Skeletal muscle tissue (tissue), 4 donors: Measurements from ENCODE around the gene PNPLA7. TPM values are rescaled to one million over a fixed set of nuclear protein-coding genes. Genes with fewer than 3 reads are reported as not detected.

ENCODE experiments used
- H3K27ac ChIP-seq: one replicate; pipeline ENCODE4 v1.7.0; 2013; ENCODE audit warnings: mild to moderate bottlenecking, low read depth, low read length, inconsistent platforms
- H3K27me3 ChIP-seq, 3 donors: one replicate each; pipeline ENCODE4 v1.7.0; 2013; ENCODE audit warnings: low read length in 3 of 3; ENCODE audit not compliant: control insufficient read depth in 3 of 3, insufficient read depth in 3 of 3
- H3K36me3 ChIP-seq, 3 donors: one replicate each; pipeline ENCODE4 v1.7.0; 2013; ENCODE audit warnings: low read length in 3 of 3; ENCODE audit not compliant: control insufficient read depth in 3 of 3, insufficient read depth in 3 of 3
- H3K4me1 ChIP-seq, 3 donors: one replicate each; pipeline ENCODE4 v1.7.0; 2013; ENCODE audit warnings: low read length in 3 of 3, mild to moderate bottlenecking in 3 of 3; ENCODE audit not compliant: control insufficient read depth in 3 of 3, insufficient read depth in 3 of 3
- H3K4me3 ChIP-seq, 3 donors: one replicate each; pipeline ENCODE4 v1.7.0; 2013; ENCODE audit warnings: low read length in 3 of 3
- H3K9ac ChIP-seq, 3 donors: one replicate each; pipeline ENCODE4 v1.7.0; 2013; ENCODE audit warnings: low read length in 3 of 3, mild to moderate bottlenecking in 3 of 3, moderate library complexity in 2 of 3, low read depth in 1 of 3
- H3K9me3 ChIP-seq, 3 donors: one replicate each; pipeline ENCODE4 v1.7.0; 2013; ENCODE audit warnings: low read length in 3 of 3; ENCODE audit not compliant: control insufficient read depth in 3 of 3
- total RNA-seq: library from RNA; depleted of rRNA; stranded (reverse); fragments of >200 nt; gene quantifications from one replicate; pipeline ENCODE4 v1.2.3, GENCODE V29; 2014
- donor health status: Osteomylitis.

Gene PNPLA7
- total RNA-seq, 1 donor from 2014 or later, result 1.0 TPM

DNA sequence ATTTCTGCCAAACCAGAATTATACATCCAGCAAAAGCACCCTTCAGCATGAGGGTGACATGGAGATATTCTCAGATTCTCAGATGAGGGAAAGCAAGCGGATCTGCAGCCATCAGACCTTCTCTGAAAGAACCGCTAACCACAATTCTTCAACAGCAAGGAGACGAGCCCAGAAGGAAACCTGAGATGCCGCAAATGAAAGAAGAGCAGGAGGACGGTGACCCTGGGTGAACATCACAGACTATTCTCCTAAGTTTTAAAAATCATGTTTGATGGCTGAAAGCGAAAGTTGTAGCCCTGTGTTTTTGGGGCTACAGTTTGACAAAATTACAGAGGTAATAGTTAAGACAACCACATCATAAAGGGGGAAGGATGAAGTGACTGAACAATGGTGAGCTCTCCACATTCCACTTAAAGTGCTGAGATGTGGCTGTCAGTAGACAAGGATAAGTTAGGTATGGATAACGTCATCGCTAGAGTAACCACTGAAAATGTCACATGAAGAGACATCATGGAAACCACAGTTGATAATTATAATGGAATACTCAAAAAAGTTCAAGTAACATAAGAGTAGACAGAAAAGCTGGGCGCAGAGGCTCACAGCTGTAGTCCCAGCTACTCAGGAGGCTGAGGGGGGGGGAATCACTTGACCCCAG lies 59.5 kb downstream of the PNPLA7 start:
- Histone ChIP-seq H3K4me3 (no peak overlapping the region), H3K36me3 (peaks cover 6 to 38% (median 12%) of the 10 kb centered on the region in 3 donors), H3K4me1 (peaks cover 0 to 13% (median 6%) of the 10 kb centered on the region in 3 donors), H3K27ac (no peak overlapping the region), H3K9me3 (no peaks in the 10 kb centered on the region), H3K27me3 (no peaks in the 10 kb centered on the region), H3K9ac (no peak overlapping the region)

DNA sequence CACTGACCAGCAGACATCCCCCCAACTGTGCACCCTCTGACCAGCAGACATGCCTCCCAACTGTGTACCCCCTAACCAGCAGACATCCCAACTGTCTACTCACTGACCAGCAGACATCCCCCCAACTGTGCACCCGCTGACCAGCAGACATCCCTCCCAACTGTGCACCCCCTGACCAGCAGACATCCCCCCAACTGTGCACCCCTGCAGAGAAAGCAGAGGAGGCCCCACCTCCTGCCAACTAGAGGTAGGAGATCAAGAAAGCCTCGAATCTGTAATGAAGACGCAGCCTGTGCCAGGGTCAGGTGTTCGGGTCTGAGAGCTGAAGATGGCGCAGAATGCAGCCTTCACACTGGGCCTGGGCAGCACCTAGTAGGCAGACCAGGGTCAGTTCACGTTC lies 61.3 kb downstream of the PNPLA7 start:
- Histone ChIP-seq H3K4me3 (no peak overlapping the region), H3K9ac (peak overlapping the region in 1 of 3 donors; percentile 5), H3K36me3 (peaks cover 6 to 38% (median 12%) of the 10 kb centered on the region in 3 donors), H3K4me1 (peaks cover 0 to under 1% (median 0%) of the 10 kb centered on the region in 3 donors), H3K27me3 (no peaks in the 10 kb centered on the region), H3K27ac (no peak overlapping the region), H3K9me3 (no peaks in the 10 kb centered on the region)

DNA sequence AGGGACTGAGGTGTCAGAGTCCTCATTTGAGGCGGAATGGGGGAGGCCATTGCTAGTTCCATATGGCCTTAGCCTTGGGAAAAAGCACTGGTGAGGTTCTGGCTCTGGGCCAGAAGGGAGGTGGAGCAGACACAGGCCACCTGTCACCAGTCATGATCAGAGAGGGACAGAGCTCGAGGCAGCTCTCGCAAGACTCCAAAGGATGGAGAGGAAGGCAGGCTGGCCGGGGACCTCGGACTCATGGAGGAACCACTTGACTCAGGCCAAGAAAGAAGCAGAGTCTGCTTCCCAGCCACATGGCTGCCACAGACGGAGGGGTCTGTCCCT lies 61.9 kb downstream of the PNPLA7 start:
- no peak overlapping the region for H3K4me3 ChIP-seq
- no peak overlapping the region for H3K27ac ChIP-seq
- no peaks in the 10 kb centered on the region for H3K27me3 ChIP-seq
- H3K9ac ChIP-seq, result no peak overlapping the region
- H3K36me3 ChIP-seq, result peaks cover 6 to 38% (median 12%) of the 10 kb centered on the region in 3 donors
- no peaks in the 10 kb centered on the region for H3K4me1 ChIP-seq
- no peaks in the 10 kb centered on the region for H3K9me3 ChIP-seq

DNA sequence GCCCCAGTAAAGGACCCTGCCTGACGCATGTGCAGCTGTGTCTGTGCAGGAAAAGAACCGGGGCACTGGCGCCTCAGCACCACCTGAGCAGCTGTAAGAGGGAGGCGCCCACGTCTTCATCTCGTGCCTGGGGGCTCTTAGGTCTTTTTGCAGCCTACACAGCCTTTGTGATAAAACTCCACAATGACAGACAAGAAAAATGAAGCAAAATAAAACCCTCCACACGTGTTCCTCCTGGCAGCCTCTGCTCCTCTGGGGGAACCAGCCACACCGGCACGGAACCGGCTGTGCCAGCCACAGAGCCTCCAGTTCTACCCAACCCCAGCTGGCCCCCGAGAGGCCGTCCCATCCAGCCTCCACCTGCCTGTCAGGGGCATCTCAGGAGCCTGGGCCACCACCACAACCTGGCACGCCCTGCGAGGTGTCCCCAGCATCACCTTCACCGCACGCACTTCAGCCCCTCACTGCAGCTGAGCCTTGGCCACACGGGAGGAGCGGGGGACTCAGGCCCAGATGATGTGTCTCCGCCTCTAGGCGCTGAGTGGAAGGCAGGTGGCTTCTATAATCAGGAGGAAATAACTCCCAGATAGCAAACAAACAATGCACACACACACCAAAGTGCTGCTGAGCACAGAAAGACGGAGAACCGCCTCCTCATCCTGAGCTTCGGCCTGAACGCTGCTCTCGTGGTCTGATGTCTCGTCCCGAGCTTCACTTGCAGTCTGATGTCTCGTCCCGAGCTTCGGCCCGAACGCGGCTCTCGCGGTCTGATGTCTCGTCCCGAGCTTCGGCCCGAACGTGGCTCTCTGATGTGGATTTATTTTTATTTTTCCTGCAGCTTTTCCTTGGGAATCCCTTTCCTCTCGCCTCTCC lies 62.5 kb downstream of the PNPLA7 start:
- Histone ChIP-seq H3K27ac (no peak overlapping the region), H3K9me3 (no peaks in the 10 kb centered on the region), H3K4me1 (no peaks in the 10 kb centered on the region), H3K4me3 (no peak overlapping the region), H3K27me3 (no peaks in the 10 kb centered on the region), H3K36me3 (peaks cover 6 to 38% (median 12%) of the 10 kb centered on the region in 3 donors), H3K9ac (no peak overlapping the region)

DNA sequence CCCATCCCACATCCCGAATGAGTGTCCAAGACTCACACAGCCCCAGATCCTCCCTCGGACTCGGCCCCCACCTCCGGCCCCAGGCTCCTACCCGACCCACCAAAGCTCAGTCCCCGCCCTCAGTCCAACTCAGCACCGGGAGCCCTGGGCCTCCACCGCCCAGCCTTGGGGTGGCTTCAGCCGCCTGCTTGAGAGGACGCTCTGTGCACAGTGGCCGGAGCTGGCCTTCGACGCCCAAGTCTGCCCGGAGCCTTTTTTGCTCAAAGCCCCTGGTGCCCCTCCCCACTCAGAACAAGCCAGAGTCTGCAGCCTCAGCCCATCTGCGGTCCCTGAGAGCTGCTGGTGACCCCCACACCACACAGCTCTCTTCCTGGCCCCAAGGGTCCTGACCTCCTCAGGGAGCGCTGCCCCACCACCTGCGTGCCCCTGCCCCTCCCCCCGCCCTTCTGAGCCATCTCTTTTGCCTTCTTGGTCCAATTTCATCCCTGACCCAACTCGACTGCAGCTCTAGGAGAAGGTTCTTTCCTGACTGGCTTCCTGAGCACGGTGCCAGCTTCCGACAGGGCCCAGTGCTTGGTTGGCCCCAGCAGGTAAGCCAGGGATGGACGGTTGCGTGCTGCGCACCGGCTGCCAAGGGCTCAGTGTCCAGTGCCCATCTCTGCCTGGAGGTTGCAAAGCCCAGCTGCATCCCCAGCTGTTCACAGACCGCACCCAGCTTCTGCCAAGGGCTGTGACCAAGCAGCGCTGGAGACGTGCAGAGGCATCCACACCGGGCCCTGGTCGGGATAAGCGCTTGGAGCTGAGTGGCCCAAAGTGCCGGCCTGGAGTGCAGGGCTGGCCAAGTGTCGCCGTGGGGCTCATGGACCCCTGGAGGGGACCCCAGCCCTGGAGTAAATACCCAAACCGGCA lies 63.4 kb downstream of the PNPLA7 start:
- peaks cover 6 to 38% (median 11%) of the 10 kb centered on the region in 3 donors for H3K36me3 ChIP-seq

GRCh38 chr9:137486141-137486490 lies 64.1 kb downstream of the PNPLA7 start:
- Histone ChIP-seq H3K9me3 (no peaks in the 10 kb centered on the region), H3K4me3 (no peak overlapping the region), H3K9ac (no peak overlapping the region), H3K4me1 (peaks cover 2 to 6% (median 5%) of the 10 kb centered on the region in 3 donors), H3K36me3 (peaks cover 2 to 33% (median 7%) of the 10 kb centered on the region in 3 donors), H3K27ac (no peak overlapping the region), H3K27me3 (no peaks in the 10 kb centered on the region)

More for the DNA sequence above, 63.4 kb downstream of the PNPLA7 start:
- H3K9ac ChIP-seq, result no peak overlapping the region
- no peaks in the 10 kb centered on the region for H3K9me3 ChIP-seq
- no peaks in the 10 kb centered on the region for H3K27me3 ChIP-seq
- no peak overlapping the region for H3K27ac ChIP-seq
- no peak overlapping the region for H3K4me3 ChIP-seq
- H3K4me1 ChIP-seq, result peaks cover 2 to 6% (median 4%) of the 10 kb centered on the region in 3 donors

- H3K4me3 ChIP-seq, result no peak overlapping the region
- no peak overlapping the region for H3K9ac ChIP-seq
- H3K27me3 ChIP-seq, result no peaks in the 10 kb centered on the region
- no peak overlapping the region for H3K27ac ChIP-seq
- H3K36me3 ChIP-seq, result peaks cover 2 to 32% (median 11%) of the 10 kb centered on the region in 3 donors
- no peaks in the 10 kb centered on the region for H3K9me3 ChIP-seq
- H3K4me1 ChIP-seq, result peaks cover 2 to 6% (median 5%) of the 10 kb centered on the region in 3 donors
These were observed 64.7 kb downstream of the PNPLA7 start for GRCh38 chr9:137485343-137486140.

DNA sequence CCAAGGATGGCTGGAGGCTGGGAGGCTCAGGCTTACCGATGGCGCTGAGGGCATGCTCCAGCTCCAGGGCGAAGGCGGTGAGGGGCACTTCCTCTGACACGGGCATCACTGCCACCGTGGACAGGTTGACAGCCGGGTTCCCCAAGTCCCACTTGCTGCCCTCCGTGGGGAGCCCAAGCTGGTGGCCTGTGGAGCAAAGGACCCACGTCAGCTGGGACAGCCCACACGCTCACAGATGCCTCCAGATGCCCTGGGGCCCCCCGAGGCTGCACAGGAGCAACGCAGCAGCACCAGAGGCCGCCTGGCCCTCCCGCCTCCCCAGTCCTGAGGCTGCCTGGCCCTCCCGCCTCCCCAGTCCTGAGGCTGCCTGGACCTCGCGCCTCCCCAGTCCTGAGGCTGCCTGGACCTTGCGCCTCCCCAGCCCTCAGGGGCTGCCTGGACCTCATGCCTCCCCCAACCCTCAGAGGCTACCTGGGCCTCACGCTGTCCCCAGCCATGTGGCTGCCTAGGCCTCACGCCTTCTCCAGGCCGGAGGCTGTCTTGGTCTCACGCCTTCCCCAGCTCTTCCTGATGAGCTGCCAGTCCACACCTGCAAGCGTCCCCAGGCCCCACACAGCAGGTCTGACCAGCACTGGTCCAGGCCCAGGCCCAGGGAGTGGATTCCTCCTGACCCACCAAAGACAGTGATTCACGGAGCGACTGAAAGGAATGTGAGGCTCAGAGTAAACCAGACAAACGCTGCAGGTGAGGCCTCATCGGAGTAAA lies 65.5 kb downstream of the PNPLA7 start:
- Histone ChIP-seq H3K9me3 (no peaks in the 10 kb centered on the region), H3K27me3 (no peaks in the 10 kb centered on the region), H3K4me1 (peaks cover 2 to 6% (median 5%) of the 10 kb centered on the region in 3 donors), H3K4me3 (no peak overlapping the region), H3K36me3 (peaks cover 2 to 32% (median 12%) of the 10 kb centered on the region in 3 donors), H3K9ac (no peak overlapping the region), H3K27ac (no peak overlapping the region)
